Endothelial cell of umbilical vein (primary cell): ENCODE measurements around the gene NAGPA. TPM values are rescaled to one million over a fixed set of nuclear protein-coding genes. Genes with fewer than 3 reads are reported as not detected.

Experiments
- BruUV-seq: library from RNA; stranded (reverse); fragments of 400-500 nt; replicated peaks from 2 replicates; lab custom pipeline; 2021; lab: Mats Ljungman, UMichigan
- CTCF ChIA-PET: fragments of 300-600, 350-600 bp; sonication (Branson Sonifier 250); formaldehyde crosslinking; loops from one replicate; lab custom pipeline; 2021; ENCODE audit warnings: antibody characterized with exemption, inconsistent platforms; lab: Charles Lee
- POLR2A ChIA-PET: fragments of 300-600, 350-600 bp; sonication (Branson Sonifier 250); formaldehyde crosslinking; loops from one replicate; lab custom pipeline; 2021; ENCODE audit warnings: antibody characterized with exemption, inconsistent platforms; lab: Charles Lee
- DNase-seq: peaks from one replicate; pipeline ENCODE4 v3.0.0-alpha.2; 2011; ENCODE audit warnings: low read depth, low spot score
- FAIRE-seq: peaks from 2 replicates; lab custom pipeline; 2011; peaks lifted over from hg19 to GRCh38; lab: Jason Lieb, UNC
- H2AFZ ChIP-seq: 2 replicates; pipeline ENCODE4 v1.6.0; 2012; ENCODE audit warnings: low read depth, low read length, control low read depth, inconsistent platforms
- H3K27ac ChIP-seq: 2 replicates; pipeline ENCODE4 v1.5.1; 2011; ENCODE audit warnings: low read depth, mild to moderate bottlenecking, control low read depth, low read length, moderate library complexity; ENCODE audit not compliant: insufficient read depth
- H3K27me3 ChIP-seq, 2 experiments: 2 replicates each; pipeline versions ENCODE4 v1.6.0 to v1.6.1; 2011; ENCODE audit warnings: low read length in 2 of 2, mixed read lengths in 1 of 2; ENCODE audit not compliant: control insufficient read depth in 2 of 2, insufficient read depth in 2 of 2
- H3K36me3 ChIP-seq, 2 experiments: 2 replicates in 1 of 2; 3 replicates in 1 of 2; pipeline ENCODE4 v1.5.1; 2011; ENCODE audit warnings: low read length in 2 of 2, mild to moderate bottlenecking in 1 of 2, moderate library complexity in 1 of 2; ENCODE audit not compliant: control insufficient read depth in 2 of 2, insufficient read depth in 2 of 2; ENCODE audit errors: extremely low read depth in 1 of 2
- H3K4me1 ChIP-seq: 3 replicates; pipeline ENCODE4 v1.5.1; 2011; ENCODE audit warnings: mild to moderate bottlenecking, low read length; ENCODE audit not compliant: control insufficient read depth, insufficient read depth; ENCODE audit errors: extremely low read depth
- H3K4me2 ChIP-seq: 2 replicates; pipeline ENCODE4 v1.6.1; 2011; ENCODE audit warnings: low read length, control low read depth, mixed read lengths; ENCODE audit not compliant: insufficient read depth
- H3K4me3 ChIP-seq, 3 experiments: fragments of 200-600 bp in 1 of 3; sonication (generic), shearing (Covaris generic) in 1 of 3; replicated peaks in 1 of 3; 2 replicates each; pipeline ENCODE4 v1.5.1; 2011 to 2016; ENCODE audit warnings: control low read depth in 3 of 3, low read length in 3 of 3, mild to moderate bottlenecking in 2 of 3, inconsistent platforms in 1 of 3, low read depth in 1 of 3, moderate library complexity in 1 of 3; ENCODE audit not compliant: insufficient read depth in 1 of 3
- H3K79me2 ChIP-seq: 2 replicates; pipeline ENCODE4 v1.6.0; 2012; ENCODE audit warnings: low read length, inconsistent platforms; ENCODE audit not compliant: control insufficient read depth, insufficient read depth
- H3K9ac ChIP-seq: replicated peaks from 2 replicates; pipeline ENCODE3; 2011; ENCODE audit warnings: low read length, control low read depth; ENCODE audit not compliant: insufficient read depth; ENCODE audit errors: extremely low read depth
- H3K9me1 ChIP-seq: replicated peaks from 3 replicates; pipeline ENCODE4 v1.6.0; 2011; ENCODE audit warnings: mild to moderate bottlenecking, low read length; ENCODE audit not compliant: control insufficient read depth, insufficient read depth; ENCODE audit errors: extremely low read depth
- H3K9me3 ChIP-seq: replicated peaks from 2 replicates; pipeline ENCODE4 v1.5.1; 2012; ENCODE audit warnings: low read length, inconsistent platforms; ENCODE audit not compliant: control insufficient read depth, insufficient read depth
- H4K20me1 ChIP-seq: replicated peaks from 2 replicates; pipeline ENCODE3; 2011; ENCODE audit warnings: mild to moderate bottlenecking, low read length; ENCODE audit not compliant: control insufficient read depth, insufficient read depth; ENCODE audit errors: extremely low read depth
- EZH2 ChIP-seq: IDR thresholded peaks from 2 replicates; pipeline ENCODE4 v1.6.1; 2012; ENCODE audit warnings: borderline replicate concordance, low read depth, mild to moderate bottlenecking, moderate library complexity, low read length, inconsistent platforms; ENCODE audit not compliant: severe bottlenecking
- FOS ChIP-seq: IDR thresholded peaks from 2 replicates; pipeline ENCODE4 v1.6.1; 2011; ENCODE audit warnings: mild to moderate bottlenecking, low read length, moderate library complexity, borderline replicate concordance; ENCODE audit not compliant: insufficient read depth
- GATA2 ChIP-seq: IDR thresholded peaks from 2 replicates; pipeline ENCODE4 v1.7.0; 2011; ENCODE audit warnings: low read depth, mild to moderate bottlenecking, moderate library complexity, mixed read lengths, low read length; ENCODE audit not compliant: insufficient read length, insufficient read depth
- JUN ChIP-seq: IDR thresholded peaks from 2 replicates; pipeline ENCODE4 v1.6.1; 2011; ENCODE audit warnings: borderline replicate concordance, low read depth; ENCODE audit not compliant: insufficient read length, insufficient read depth
- MYC ChIP-seq: IDR thresholded peaks from one replicate; pipeline ENCODE4 v1.6.1; 2011; ENCODE audit warnings: mild to moderate bottlenecking, low read depth, low read length
- POLR2A ChIP-seq: IDR thresholded peaks from 2 replicates; pipeline ENCODE4 v1.6.1; 2012; ENCODE audit warnings: low read depth, mild to moderate bottlenecking, control low read depth, low read length
- POLR2AphosphoS5 ChIP-seq: IDR thresholded peaks from 2 replicates; pipeline ENCODE4 v1.6.1; 2012; ENCODE audit warnings: low read depth, mild to moderate bottlenecking, control low read depth, low read length, moderate library complexity; ENCODE audit not compliant: insufficient read depth
- dilution Hi-C: fragments of 300-500 bp; cut with MboI; formaldehyde crosslinking; loops from one replicate; pipeline ENCODE4 v1.15.0; 2019; ENCODE audit warnings: low sequenced_read_pairs; ENCODE audit not compliant: extremely low pct_ligation_motif_present
- intact Hi-C: fragments of 100-400 bp; cut with micrococcal nuclease; formaldehyde crosslinking; loops from one replicate; pipeline ENCODE4 v1.10.0; 2022
- polyA plus RNA-seq, 4 experiments: library from polyadenylated mRNA; depleted of rRNA in 3 of 4; stranded (reverse) in 3 of 4; unstranded in 1 of 4; fragments of >200 nt; gene quantifications; 2 replicates each; pipeline versions ENCODE4 v1.2.1 to v1.2.3, GENCODE V29; 2011 to 2012; ENCODE audit warnings: missing spikeins in 1 of 4
- total RNA-seq: library from RNA; stranded (reverse); gene quantifications from 2 replicates; pipeline ENCODE4 v1.2.3, GENCODE V29; 2021
- TF ChIP-seq, protein P1 (sequence below): IDR thresholded peaks from 2 replicates; pipeline ENCODE4 v1.6.1; 2011; ENCODE audit not compliant: insufficient read depth, insufficient read length
- TF ChIP-seq, protein P2 (sequence below), 2 donors: IDR thresholded peaks; 1 replicate in 1 of 2; 2 replicates in 1 of 2; pipeline ENCODE4 v1.5.1; 2011; ENCODE audit warnings: low read length in 2 of 2, mild to moderate bottlenecking in 2 of 2, moderate library complexity in 2 of 2, control low read depth in 1 of 2, inconsistent platforms in 1 of 2, low read depth in 1 of 2; ENCODE audit not compliant: insufficient read depth in 1 of 2; ENCODE audit errors: extremely low read depth in 1 of 2

The NAGPA gene
- total and polyA plus RNA-seq, 2 donors (not counting 3 experiments of a cell fraction or from before 2014, with no cell fraction given), result 29.6 to 29.9 TPM

DNA sequence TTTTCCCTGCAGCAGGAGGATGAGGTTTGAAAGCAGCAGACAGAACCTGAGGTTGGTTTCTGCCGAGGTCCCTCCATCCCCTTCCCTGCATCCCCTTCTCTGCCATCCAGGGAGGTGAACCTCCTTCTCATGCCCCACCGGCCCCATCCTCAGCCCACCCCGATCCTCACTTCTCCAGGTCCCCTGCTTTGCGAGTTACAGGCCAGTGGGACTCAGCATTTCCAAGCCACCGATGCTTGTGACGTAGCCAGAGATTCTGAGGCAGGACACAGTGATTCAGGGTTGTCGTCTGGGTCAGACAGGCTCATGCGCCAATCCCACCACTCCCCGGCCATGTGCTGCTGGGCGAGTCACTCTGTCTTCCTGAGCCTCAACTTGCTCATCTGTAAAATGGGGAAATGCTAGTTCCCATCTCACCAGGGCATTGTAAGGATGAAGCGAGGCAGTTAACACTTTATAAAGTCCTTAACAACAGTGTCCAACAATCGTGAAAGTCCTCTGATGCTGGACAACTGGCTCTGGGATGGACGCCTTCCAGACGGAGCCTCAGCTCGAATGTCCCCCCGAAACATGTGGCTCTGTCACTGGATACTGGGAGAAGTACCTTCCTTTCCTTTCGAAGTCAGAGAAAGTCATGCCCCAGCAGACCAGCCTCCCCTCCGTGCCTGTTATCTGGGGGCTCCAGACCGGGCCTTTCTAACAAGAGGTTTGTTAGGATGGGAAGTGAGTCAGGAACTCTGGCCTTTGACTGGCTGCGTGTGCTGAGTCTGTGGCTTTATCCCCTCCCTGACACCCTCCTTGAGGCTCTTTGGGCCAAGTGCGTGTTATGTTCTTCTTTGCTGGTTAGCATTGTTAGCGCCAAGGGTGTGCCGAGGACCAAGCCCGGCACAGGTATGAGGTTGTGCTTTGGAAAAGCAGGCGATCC is 53.7 kb downstream of the NAGPA start:
- Histone ChIP-seq H3K4me3 (no peak overlapping the region), H3K27ac (no peak overlapping the region), H3K9me1 (no peaks in the 10 kb centered on the region), H3K4me1 (no peaks in the 10 kb centered on the region), H3K9ac (no peak overlapping the region), H2AFZ (no peak overlapping the region), H3K27me3 (peaks cover 0 to 3% of the 10 kb centered on the region in 2 experiments), H3K9me3 (no peaks in the 10 kb centered on the region), H4K20me1 (no peaks in the 10 kb centered on the region), H3K36me3 (no peaks in the 10 kb centered on the region), H3K79me2 (no peaks in the 10 kb centered on the region), H3K4me2 (no peak overlapping the region)
- POLR2A ChIA-PET, result no interaction called here
- no TSS peak for BruUV-seq
- TF ChIP-seq GATA2 (no peak), MYC (no peak), JUN (no peak), POLR2A (no peak), EZH2 (no peak), FOS (no peak), POLR2AphosphoS5 (no peak)
- TF ChIP-seq, protein P1, sequence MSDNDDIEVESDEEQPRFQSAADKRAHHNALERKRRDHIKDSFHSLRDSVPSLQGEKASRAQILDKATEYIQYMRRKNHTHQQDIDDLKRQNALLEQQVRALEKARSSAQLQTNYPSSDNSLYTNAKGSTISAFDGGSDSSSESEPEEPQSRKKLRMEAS, result no peak
- TF ChIP-seq, protein P2, sequence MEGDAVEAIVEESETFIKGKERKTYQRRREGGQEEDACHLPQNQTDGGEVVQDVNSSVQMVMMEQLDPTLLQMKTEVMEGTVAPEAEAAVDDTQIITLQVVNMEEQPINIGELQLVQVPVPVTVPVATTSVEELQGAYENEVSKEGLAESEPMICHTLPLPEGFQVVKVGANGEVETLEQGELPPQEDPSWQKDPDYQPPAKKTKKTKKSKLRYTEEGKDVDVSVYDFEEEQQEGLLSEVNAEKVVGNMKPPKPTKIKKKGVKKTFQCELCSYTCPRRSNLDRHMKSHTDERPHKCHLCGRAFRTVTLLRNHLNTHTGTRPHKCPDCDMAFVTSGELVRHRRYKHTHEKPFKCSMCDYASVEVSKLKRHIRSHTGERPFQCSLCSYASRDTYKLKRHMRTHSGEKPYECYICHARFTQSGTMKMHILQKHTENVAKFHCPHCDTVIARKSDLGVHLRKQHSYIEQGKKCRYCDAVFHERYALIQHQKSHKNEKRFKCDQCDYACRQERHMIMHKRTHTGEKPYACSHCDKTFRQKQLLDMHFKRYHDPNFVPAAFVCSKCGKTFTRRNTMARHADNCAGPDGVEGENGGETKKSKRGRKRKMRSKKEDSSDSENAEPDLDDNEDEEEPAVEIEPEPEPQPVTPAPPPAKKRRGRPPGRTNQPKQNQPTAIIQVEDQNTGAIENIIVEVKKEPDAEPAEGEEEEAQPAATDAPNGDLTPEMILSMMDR (IDR thresholded peaks at IDR 0.05; ENCODE audit: extremely low read depth in 1 of 2, insufficient read depth in 1 of 2, low read depth in 1 of 2, low read length in 2 of 2), result no peak
- DNase-seq, result no peak
- dilution Hi-C loops, result no loop called here
- FAIRE-seq, result no peak
- intact Hi-C loops, result no loop called here
- CTCF ChIA-PET, result no interaction called here
